Measurements from ENCODE around the gene SLC25A30. TPM values are rescaled to one million over a fixed set of nuclear protein-coding genes. Genes with fewer than 3 reads are reported as not detected.
"Not testable (repeated sequence)": the region's sequence is repeated elsewhere in the genome, so short reads cannot be mapped to it uniquely, and the experiment has no call there.

Gene SLC25A30
- total RNA-seq, 4 donors from 2014 or later: 1.7 to 6.7 (median 5.8) TPM

DNA sequence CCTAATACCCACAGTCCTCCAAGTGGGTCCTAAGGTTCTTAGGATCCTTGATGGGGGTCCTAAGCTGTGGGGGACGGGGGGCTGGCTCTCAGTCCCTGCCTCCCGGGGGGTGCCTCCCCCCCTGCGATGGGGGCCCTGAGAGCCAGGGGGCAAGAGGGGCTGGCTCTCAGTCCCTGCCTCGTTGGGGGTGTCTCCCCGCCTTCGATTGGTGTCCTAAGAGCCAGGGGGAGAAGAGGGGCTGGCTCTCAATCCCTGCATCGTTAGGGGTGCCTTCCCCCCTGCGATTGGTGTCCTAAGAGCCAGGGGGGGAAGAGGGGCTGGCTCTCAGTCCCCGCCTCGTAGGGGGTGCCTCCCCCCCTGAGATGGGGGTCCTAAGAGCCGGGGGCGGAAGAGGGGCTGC is 37.0 kb downstream of the SLC25A30 start:
- WGBS, 2 donors: no CpG with 5 or more reads among the region's 12 CpGs
- TF ChIP-seq, protein P1, sequence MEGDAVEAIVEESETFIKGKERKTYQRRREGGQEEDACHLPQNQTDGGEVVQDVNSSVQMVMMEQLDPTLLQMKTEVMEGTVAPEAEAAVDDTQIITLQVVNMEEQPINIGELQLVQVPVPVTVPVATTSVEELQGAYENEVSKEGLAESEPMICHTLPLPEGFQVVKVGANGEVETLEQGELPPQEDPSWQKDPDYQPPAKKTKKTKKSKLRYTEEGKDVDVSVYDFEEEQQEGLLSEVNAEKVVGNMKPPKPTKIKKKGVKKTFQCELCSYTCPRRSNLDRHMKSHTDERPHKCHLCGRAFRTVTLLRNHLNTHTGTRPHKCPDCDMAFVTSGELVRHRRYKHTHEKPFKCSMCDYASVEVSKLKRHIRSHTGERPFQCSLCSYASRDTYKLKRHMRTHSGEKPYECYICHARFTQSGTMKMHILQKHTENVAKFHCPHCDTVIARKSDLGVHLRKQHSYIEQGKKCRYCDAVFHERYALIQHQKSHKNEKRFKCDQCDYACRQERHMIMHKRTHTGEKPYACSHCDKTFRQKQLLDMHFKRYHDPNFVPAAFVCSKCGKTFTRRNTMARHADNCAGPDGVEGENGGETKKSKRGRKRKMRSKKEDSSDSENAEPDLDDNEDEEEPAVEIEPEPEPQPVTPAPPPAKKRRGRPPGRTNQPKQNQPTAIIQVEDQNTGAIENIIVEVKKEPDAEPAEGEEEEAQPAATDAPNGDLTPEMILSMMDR (IDR thresholded peaks at IDR 0.05): no peak
- no peak for TF ChIP-seq POLR2A (IDR thresholded peaks at IDR 0.05)
- H3K27me3 ChIP-seq: no peaks in the 10 kb centered on the region
- H3K27ac ChIP-seq: no peak overlapping the region
- H3K4me1 ChIP-seq: no peaks in the 10 kb centered on the region
- H3K9me3 ChIP-seq: no peaks in the 10 kb centered on the region
- DNase-seq: no peak
- intact Hi-C loops (cut with DNase I): no loop called here
- no peak overlapping the region for H3K4me3 ChIP-seq
- H3K36me3 ChIP-seq: peaks cover 0 to 26% (median 0%) of the 10 kb centered on the region in 3 donors

- H3K4me1 ChIP-seq; H3K27ac ChIP-seq; intact Hi-C loops (cut with DNase I); DNase-seq; H3K9me3 ChIP-seq; H3K4me3 ChIP-seq; H3K27me3 ChIP-seq: not testable (repeated sequence)
- H3K36me3 ChIP-seq: peaks cover 0 to 21% (median 0%) of the 10 kb centered on the region in 3 donors
- 62 to 69% methylated on average over 4 to 5 of the region's 8 CpGs for WGBS, 2 donors
Observed at GRCh38 chr13:45380708-45381107, 37.5 kb downstream of the SLC25A30 start.

DNA sequence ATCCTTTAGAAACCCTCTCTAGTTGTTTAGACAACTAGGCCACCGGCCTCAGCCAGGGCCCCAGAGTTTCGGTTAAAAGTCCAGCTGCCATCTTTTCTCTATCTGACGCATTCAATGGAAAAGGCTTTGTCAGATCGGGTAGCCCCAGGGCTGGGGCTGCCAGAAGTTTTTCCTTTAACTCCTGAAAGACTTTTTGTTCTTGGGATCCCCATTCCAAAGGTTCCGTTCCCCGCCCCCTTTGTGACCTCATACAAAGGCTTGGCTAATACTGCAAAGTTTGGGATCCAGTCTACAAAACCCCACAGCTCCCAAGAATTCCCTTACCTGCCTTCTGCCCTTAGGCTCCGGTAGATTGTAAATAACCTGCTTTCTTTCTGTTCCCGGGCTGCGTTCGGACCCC is 38.7 kb downstream of the SLC25A30 start:
- intact Hi-C loops (cut with DNase I); H3K36me3 ChIP-seq; H3K4me3 ChIP-seq; H3K27ac ChIP-seq; H3K4me1 ChIP-seq; H3K27me3 ChIP-seq; DNase-seq; H3K9me3 ChIP-seq: not testable (repeated sequence)
- WGBS, 2 donors: 89 to 92% methylated on average over 7 to 8 of the region's 10 CpGs

DNA sequence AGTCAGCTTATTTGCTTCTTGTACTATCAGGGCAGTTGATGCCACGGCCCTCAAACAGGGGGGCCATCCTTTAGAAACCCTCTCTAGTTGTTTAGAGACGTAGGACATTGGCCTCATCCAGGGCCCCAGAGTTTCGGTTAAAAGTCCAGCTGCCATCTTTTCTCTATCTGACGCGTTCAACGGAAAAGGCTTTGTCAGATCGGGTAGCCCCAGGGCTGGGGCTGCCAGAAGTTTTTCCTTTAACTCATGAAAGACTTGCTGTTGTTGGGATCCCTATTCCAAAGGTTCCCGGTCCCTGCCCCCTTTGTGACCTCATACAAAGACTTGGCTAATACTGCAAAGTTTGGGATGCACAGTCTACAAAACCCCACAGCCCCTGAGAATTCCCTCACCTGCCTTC is 39.4 kb downstream of the SLC25A30 start:
- DNase-seq; H3K36me3 ChIP-seq; H3K4me1 ChIP-seq; H3K4me3 ChIP-seq; intact Hi-C loops (cut with DNase I); H3K27me3 ChIP-seq; H3K9me3 ChIP-seq; H3K27ac ChIP-seq: not testable (repeated sequence)
- WGBS, 2 donors: 78 to 89% methylated on average over 7 of the region's 8 CpGs

DNA sequence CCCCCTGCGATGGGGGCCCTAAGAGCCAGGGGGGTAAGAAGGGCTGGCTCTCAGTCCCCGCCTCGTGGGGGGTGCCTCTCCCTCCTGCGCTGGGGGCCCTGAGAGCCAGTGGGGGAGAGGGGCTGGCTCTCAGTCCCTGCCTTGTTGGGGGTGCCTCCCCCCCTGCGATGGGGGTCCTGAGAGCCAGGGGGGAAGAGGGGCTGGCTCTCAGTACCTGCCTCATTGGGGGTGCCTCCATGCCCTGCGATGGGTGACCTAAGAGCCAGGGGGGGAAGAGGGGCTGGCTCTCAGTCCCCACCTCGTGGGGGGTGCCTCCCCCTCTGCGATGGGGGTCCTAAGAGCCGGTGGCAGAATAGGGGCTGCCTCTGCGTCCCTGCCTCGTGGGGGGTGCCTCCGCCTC is 40.9 kb downstream of the SLC25A30 start:
- H3K36me3 ChIP-seq; intact Hi-C loops (cut with DNase I); DNase-seq; H3K4me1 ChIP-seq; H3K4me3 ChIP-seq; H3K27ac ChIP-seq; H3K9me3 ChIP-seq; H3K27me3 ChIP-seq: not testable (repeated sequence)
- no CpG with 5 or more reads among the region's 12 CpGs for WGBS, 2 donors

GRCh38 chr13:45376651-45377050 is 41.5 kb downstream of the SLC25A30 start:
- DNase-seq, H3K4me3 ChIP-seq: not testable (repeated sequence)
- WGBS, 2 donors: 77 to 90% methylated on average over 2 to 6 of the region's 8 CpGs

DNA sequence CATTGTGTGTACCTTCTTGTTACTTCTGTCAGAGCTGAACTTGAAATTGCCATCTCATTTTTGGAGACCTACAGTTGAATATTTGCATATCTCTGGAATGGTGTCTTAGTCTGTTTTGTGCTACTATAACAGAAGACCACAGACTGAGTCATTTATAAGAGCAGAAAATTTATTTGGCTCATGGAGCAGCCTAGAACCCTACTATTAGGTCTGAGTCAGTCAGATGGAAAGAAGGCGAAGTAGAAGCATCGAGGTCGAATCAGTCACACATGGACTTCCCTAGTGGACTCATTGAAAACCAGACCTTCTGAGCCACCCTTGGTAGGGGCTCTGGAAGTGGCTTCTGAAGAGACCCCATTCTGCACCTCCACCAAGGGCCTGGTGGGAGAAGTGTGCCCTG is 43.3 kb downstream of the SLC25A30 start:
- no peaks in the 10 kb centered on the region for H3K36me3 ChIP-seq
- 93 to 100% methylated on average over 1 to 3 of the region's 3 CpGs for WGBS, 2 donors

More at GRCh38 chr13:45376651-45377050, 41.5 kb downstream of the SLC25A30 start:
- H3K27ac ChIP-seq; H3K27me3 ChIP-seq; intact Hi-C loops (cut with DNase I); H3K36me3 ChIP-seq; H3K4me1 ChIP-seq; H3K9me3 ChIP-seq: not testable (repeated sequence)

GRCh38 chr13:45373162-45373547 is 45.0 kb downstream of the SLC25A30 start:
- H3K27ac ChIP-seq: no peak overlapping the region
- H3K36me3 ChIP-seq: no peaks in the 10 kb centered on the region
- no peak for DNase-seq
- no peaks in the 10 kb centered on the region for H3K27me3 ChIP-seq
- intact Hi-C loops (cut with DNase I): no loop called here
- no peaks in the 10 kb centered on the region for H3K9me3 ChIP-seq
- no peak overlapping the region for H3K4me3 ChIP-seq
- no peak for TF ChIP-seq POLR2A (IDR thresholded peaks at IDR 0.05)
- TF ChIP-seq, protein P1 (IDR thresholded peaks at IDR 0.05): no peak
- H3K4me1 ChIP-seq: peaks cover 10 to 38% (median 13%) of the 10 kb centered on the region in 3 donors
- WGBS, 2 donors: 77 to 86% methylated on average over 5 of the region's 5 CpGs

More for the DNA sequence above, 43.3 kb downstream of the SLC25A30 start:
- H3K27me3 ChIP-seq: no peaks in the 10 kb centered on the region
- no peak overlapping the region for H3K4me3 ChIP-seq
- H3K9me3 ChIP-seq: no peaks in the 10 kb centered on the region
- intact Hi-C loops (cut with DNase I): no loop called here
- TF ChIP-seq, protein P1 (IDR thresholded peaks at IDR 0.05): no peak
- TF ChIP-seq POLR2A (IDR thresholded peaks at IDR 0.05): no peak
- DNase-seq: no peak
- H3K27ac ChIP-seq: no peak overlapping the region
- peaks cover 6 to 20% (median 6%) of the 10 kb centered on the region in 3 donors for H3K4me1 ChIP-seq
